Astrocyte of the spinal cord (primary cell): ENCODE measurements around the gene TPST1.

Experiments used
- DNase-seq: peaks from one replicate; pipeline ENCODE4 v3.0.0; 2011; ENCODE audit warnings: low read depth, low spot score
- H3K4me3 ChIP-seq: 2 replicates; pipeline ENCODE4 v1.5.1; 2011; ENCODE audit warnings: low read depth, mild to moderate bottlenecking, low read length, moderate library complexity
- in situ Hi-C: cut with HindIII; loops from 2 replicates; pipeline ENCODE4 v1.10.0; 2017; ENCODE audit warnings: low sequenced_read_pairs
- TF ChIP-seq, protein P1 (sequence below): IDR thresholded peaks from 2 replicates; pipeline ENCODE4 v1.5.1; 2012; ENCODE audit warnings: low read depth, mild to moderate bottlenecking, low read length, inconsistent platforms

The TPST1 gene

DNA sequence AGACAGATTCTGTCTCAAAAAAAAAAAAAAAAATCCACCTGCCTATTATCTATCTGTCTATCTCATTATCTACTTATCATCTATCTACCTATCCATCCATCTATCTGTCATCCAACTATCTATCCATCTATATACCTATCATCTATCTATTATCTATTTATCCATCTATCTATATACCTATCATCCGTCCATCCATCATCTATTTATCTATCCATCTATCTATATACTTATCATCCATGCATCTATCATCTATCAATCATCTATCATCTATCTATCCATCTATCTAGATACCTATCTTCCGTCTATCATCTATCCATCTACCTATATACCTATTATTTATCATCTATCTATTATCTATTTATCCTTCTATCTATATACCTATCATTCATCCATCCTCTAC, 16.5 kb upstream of the TPST1 start:
- TF ChIP-seq, protein P1, sequence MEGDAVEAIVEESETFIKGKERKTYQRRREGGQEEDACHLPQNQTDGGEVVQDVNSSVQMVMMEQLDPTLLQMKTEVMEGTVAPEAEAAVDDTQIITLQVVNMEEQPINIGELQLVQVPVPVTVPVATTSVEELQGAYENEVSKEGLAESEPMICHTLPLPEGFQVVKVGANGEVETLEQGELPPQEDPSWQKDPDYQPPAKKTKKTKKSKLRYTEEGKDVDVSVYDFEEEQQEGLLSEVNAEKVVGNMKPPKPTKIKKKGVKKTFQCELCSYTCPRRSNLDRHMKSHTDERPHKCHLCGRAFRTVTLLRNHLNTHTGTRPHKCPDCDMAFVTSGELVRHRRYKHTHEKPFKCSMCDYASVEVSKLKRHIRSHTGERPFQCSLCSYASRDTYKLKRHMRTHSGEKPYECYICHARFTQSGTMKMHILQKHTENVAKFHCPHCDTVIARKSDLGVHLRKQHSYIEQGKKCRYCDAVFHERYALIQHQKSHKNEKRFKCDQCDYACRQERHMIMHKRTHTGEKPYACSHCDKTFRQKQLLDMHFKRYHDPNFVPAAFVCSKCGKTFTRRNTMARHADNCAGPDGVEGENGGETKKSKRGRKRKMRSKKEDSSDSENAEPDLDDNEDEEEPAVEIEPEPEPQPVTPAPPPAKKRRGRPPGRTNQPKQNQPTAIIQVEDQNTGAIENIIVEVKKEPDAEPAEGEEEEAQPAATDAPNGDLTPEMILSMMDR: no peak
- in situ Hi-C loops: no loop called here
- H3K4me3 ChIP-seq: no peak overlapping the region
- DNase-seq: no peak

DNA sequence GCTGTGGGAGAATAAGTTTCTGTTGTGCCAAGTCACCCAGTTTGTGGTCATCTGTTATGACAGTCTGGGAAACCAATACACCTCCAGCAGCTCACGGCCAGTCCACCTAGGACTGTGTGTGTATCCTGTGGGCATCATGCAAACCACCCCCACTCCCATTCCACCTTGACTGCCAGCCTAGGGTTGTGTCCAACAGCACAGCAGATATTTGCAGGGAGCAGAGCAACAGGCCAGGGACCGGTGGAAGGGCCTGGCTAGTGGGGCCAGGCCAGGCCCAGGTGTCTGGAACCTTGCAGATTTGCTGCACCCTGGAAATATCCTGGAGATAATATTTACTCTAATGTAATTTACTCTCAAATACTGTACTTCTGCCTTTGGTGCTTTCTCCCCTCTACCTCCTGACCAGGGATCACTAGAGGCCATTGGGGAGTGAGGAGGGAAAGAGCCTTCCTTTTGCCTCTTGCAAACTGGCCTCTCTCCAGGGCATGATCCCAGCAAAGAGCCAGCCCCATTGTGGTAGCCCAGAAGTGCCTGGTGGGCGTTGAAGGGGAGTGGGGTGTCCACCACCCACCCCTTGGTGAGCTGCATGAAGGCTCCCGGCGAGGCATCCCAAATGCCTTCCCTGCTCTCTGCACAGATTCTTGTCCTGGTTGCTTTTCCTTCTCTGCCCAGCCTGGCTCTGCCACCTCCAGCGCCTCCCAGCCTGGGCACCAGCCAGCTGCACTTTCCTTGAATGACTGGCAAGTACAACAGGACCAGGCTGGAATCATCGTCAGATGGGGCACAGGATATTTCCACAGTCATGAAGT, 15.2 kb upstream of the TPST1 start:
- no peak overlapping the region for H3K4me3 ChIP-seq
- no peak for DNase-seq
- TF ChIP-seq, protein P1: no peak
- in situ Hi-C loops: no loop called here

DNA sequence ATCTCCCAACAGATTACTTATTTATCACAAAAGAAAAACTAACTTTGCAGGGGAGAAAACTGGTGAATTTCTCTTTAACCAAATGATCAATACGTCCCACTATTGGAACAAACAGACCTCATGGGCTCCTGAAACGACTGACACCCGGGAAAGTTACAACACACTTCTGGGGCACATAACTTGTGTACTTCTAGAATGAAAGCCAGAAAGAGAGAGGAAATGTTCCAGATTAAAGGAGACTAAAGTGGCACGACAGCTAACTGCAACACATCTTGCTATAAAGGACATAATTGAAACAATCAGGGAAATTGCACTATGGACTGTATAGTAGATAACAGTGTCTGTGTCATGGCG, 14.7 kb upstream of the TPST1 start:
- no peak overlapping the region for H3K4me3 ChIP-seq
- in situ Hi-C loops: no loop called here
- no peak for DNase-seq
- TF ChIP-seq, protein P1: no peak

DNA sequence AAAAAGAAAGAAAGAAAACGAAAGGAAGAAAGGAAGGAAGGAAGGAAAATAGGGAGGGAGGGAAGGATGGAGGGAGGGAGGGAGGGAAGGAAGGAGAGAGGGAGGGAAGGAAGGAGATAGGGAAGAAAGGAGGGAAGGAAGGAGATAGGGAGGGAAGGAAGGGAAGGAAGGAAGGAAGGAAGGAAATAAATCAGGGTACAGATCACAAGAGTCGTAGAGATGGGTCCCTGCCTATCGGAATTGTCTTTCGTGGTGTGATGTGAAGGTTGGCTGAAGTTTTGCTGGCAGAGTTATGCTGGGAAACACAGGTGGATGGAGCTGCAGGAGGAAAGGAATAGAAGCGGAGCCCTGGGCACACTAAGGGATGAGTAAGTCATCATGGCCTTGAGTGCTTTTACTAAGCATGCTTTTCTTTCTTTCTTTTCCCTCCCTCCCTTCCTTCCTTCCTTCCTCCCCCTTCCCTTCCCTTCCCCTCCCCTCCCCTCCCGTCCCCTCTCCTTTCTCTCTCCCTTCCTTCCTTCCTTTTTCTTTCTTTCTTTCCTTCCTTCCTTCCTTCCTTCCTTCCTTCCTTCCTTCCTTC, 11.9 kb upstream of the TPST1 start:
- no peak for DNase-seq
- H3K4me3 ChIP-seq: no peak overlapping the region
- TF ChIP-seq, protein P1: no peak
- in situ Hi-C loops: no loop called here

DNA sequence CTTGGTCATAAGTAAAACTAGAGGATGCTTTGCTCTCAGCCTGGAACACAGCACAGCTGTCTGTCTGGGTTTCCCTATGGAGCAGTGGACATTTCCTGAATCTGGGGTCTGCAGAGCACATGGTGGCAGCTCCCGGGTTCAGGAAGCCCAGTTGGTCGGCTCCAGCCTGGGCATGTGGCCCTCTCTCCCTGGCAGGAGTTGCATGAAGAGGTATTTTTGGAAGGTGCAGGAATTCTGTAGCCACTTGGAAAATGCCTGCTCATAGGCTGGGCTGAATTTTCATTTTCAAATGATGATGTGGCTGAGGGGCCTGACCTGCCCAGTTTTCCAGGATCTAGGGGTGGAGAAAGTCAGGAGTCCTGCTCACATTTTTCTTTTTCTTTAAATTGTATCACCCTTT, 6.7 kb upstream of the TPST1 start:
- TF ChIP-seq, protein P1: no peak
- H3K4me3 ChIP-seq: no peak overlapping the region
- in situ Hi-C loops: no loop called here
- DNase-seq: no peak

DNA sequence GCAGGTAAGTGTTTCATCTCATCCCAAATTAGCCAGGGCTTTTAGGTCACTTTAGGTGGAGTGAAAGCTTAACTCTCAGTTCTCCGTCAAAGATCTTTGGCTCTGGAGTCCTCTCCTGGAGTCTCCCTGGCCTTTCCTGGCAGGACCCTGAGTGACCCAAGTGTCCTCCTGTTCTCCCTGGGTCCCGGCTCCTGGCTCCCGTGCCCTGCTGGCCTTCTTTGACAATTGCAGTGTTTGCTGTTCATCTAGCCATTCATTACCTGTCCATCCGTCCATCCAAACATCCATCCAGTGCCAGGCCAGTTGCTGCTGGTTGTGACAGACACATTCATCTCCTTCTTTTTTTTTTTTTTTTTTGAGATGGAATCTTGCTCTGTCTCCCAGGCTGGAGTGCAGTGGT, 6.2 kb upstream of the TPST1 start:
- TF ChIP-seq, protein P1: no peak
- H3K4me3 ChIP-seq: no peak overlapping the region
- DNase-seq: no peak
- in situ Hi-C loops: no loop called here
